ENCODE results near the gene IGFBP3.

GRCh38 chr7:45917064-45917463, 4.0 kb downstream of the IGFBP3 start:
- TF ChIP-seq POLR2AphosphoS5 (IDR thresholded peaks at IDR 0.05; ENCODE audit: low read depth, low read length) (no peak), POLR2A (IDR thresholded peaks at IDR 0.05; ENCODE audit: low read depth, low read length) (no peak)
